ENCODE measurements around the gene C5orf63.
"Not testable (repeated sequence)": the region's sequence is repeated elsewhere in the genome, so short reads cannot be mapped to it uniquely, and the experiment has no call there.

- not testable (repeated sequence) for TF ChIP-seq CTCF (conservative IDR thresholded peaks at IDR 0.05); ZFX (IDR thresholded peaks at IDR 0.05)
Observed at GRCh38 chr5:127108624-127109260, 35.4 kb upstream of the C5orf63 start.
